Natural killer cell treated with Interleukin-12 subunit alpha and Interleukin-12 subunit beta and Interleukin-15 and Interleukin-18, amount 100 ng/mL, for 72 hours (primary cell): ENCODE measurements around the gene NCAM1. TPM values are rescaled to one million over a fixed set of nuclear protein-coding genes. Genes with fewer than 3 reads are reported as not detected.

Experiments used
- ATAC-seq, 2 donors: fragments of 150-1000 bp; cut with Tn5 transposase in 1 of 2; sonication (Bioruptor Pico), chemical (Tn5 transposase) in 1 of 2; 2 replicates each; pipeline ENCODE4 v1.10.0; 2021
- DNase-seq: peaks from one replicate; pipeline ENCODE4 v3.0.0; 2022; ENCODE audit warnings: low spot score
- H3K27ac Mint-ChIP-seq, 2 donors: 1 replicate in 1 of 2; 2 replicates in 1 of 2; pipeline ENCODE4 v1.8.0; 2022; ENCODE audit warnings: mixed read lengths in 2 of 2, mild to moderate bottlenecking in 1 of 2, moderate library complexity in 1 of 2
- H3K27me3 Mint-ChIP-seq, 2 donors: 1 replicate in 1 of 2; 2 replicates in 1 of 2; pipeline ENCODE4 v1.8.0; 2022; ENCODE audit warnings: mixed read lengths in 2 of 2
- H3K36me3 Mint-ChIP-seq: one replicate; pipeline ENCODE4 v1.8.0; 2022; ENCODE audit warnings: mixed read lengths
- H3K4me1 Mint-ChIP-seq, 2 donors: 1 replicate in 1 of 2; 2 replicates in 1 of 2; pipeline ENCODE4 v1.8.0; 2022; ENCODE audit warnings: low read depth in 2 of 2, mixed read lengths in 2 of 2, mild to moderate bottlenecking in 1 of 2
- H3K4me3 Mint-ChIP-seq: one replicate; pipeline ENCODE4 v1.8.0; 2022; ENCODE audit warnings: mixed read lengths
- H3K9me3 Mint-ChIP-seq: 2 replicates; pipeline ENCODE4 v1.8.0; 2022; ENCODE audit warnings: mixed read lengths
- total RNA-seq, 2 donors: library from RNA; stranded (reverse); gene quantifications; one replicate each; pipeline ENCODE4 v1.2.3, GENCODE V29; 2022

Gene NCAM1
- total RNA-seq, 2 donors from 2014 or later, result 54.2 to 65.7 TPM

- DNase-seq (no peak), ATAC-seq (no peak)
- Mint-ChIP-seq H3K4me3 (no peak overlapping the region), H3K27ac (no peak overlapping the region), H3K27me3 (no peaks in the 10 kb centered on the region), H3K36me3 (no peaks in the 10 kb centered on the region), H3K4me1 (peaks cover 1 to 5% of the 10 kb centered on the region in 2 donors), H3K9me3 (no peaks in the 10 kb centered on the region)
Measured at GRCh38 chr11:113255741-113256140, 294.5 kb downstream of the NCAM1 start.

GRCh38 chr11:113256431-113257202, 295.4 kb downstream of the NCAM1 start:
- Mint-ChIP-seq H3K4me3 (no peak overlapping the region), H3K36me3 (no peaks in the 10 kb centered on the region), H3K27ac (no peak overlapping the region), H3K4me1 (peaks cover 10 to 12% of the 10 kb centered on the region in 2 donors), H3K27me3 (no peaks in the 10 kb centered on the region), H3K9me3 (no peaks in the 10 kb centered on the region)
- DNase-seq (no peak), ATAC-seq (no peak)

- Mint-ChIP-seq H3K27ac (no peak overlapping the region), H3K9me3 (no peaks in the 10 kb centered on the region), H3K4me1 (peaks cover 24 to 28% of the 10 kb centered on the region in 2 donors), H3K27me3 (no peaks in the 10 kb centered on the region), H3K4me3 (no peak overlapping the region), H3K36me3 (no peaks in the 10 kb centered on the region)
- DNase-seq (no peak), ATAC-seq (no peak)
Measured at GRCh38 chr11:113260096-113260425, 298.8 kb downstream of the NCAM1 start.

GRCh38 chr11:113260541-113260940, 299.3 kb downstream of the NCAM1 start:
- DNase-seq (no peak), ATAC-seq (no peak)
- Mint-ChIP-seq H3K9me3 (no peaks in the 10 kb centered on the region), H3K27ac (no peak overlapping the region), H3K4me3 (no peak overlapping the region), H3K36me3 (no peaks in the 10 kb centered on the region), H3K4me1 (peaks cover 24 to 28% of the 10 kb centered on the region in 2 donors), H3K27me3 (no peaks in the 10 kb centered on the region)

GRCh38 chr11:113261709-113262475, 300.7 kb downstream of the NCAM1 start:
- peak overlapping the region in 1 of 2 donors; percentile 9 for H3K27ac Mint-ChIP-seq
- H3K9me3 Mint-ChIP-seq, result no peaks in the 10 kb centered on the region
- no peaks in the 10 kb centered on the region for H3K27me3 Mint-ChIP-seq
- DNase-seq (no peak), ATAC-seq (peak; percentile 48 to 57)
- H3K36me3 Mint-ChIP-seq, result no peaks in the 10 kb centered on the region
- H3K4me3 Mint-ChIP-seq, result peak overlapping the region; percentile 52
- H3K4me1 Mint-ChIP-seq, result peaks cover 24 to 28% of the 10 kb centered on the region in 2 donors

GRCh38 chr11:113262594-113262993, 301.4 kb downstream of the NCAM1 start:
- no peak for ATAC-seq
- Mint-ChIP-seq H3K9me3 (no peaks in the 10 kb centered on the region), H3K27me3 (no peaks in the 10 kb centered on the region), H3K4me1 (peaks cover 24 to 28% of the 10 kb centered on the region in 2 donors), H3K36me3 (no peaks in the 10 kb centered on the region), H3K27ac (peak overlapping the region in 1 of 2 donors; percentile 9), H3K4me3 (peak overlapping the region; percentile 52)
- DNase-seq, result no peak

GRCh38 chr11:113263458-113264259, 302.4 kb downstream of the NCAM1 start:
- DNase-seq (no peak), ATAC-seq (no peak)
- H3K36me3 Mint-ChIP-seq, result no peaks in the 10 kb centered on the region
- no peak overlapping the region for H3K4me3 Mint-ChIP-seq
- H3K27ac Mint-ChIP-seq, result peak overlapping the region in 1 of 2 donors; percentile 35
- H3K27me3 Mint-ChIP-seq, result no peaks in the 10 kb centered on the region
- no peaks in the 10 kb centered on the region for H3K9me3 Mint-ChIP-seq
- H3K4me1 Mint-ChIP-seq, result peaks cover 24 to 28% of the 10 kb centered on the region in 2 donors

GRCh38 chr11:113265362-113265761, 304.1 kb downstream of the NCAM1 start:
- Mint-ChIP-seq H3K9me3 (no peaks in the 10 kb centered on the region), H3K36me3 (no peaks in the 10 kb centered on the region), H3K27ac (no peak overlapping the region), H3K4me3 (no peak overlapping the region), H3K4me1 (peaks cover 24 to 29% of the 10 kb centered on the region in 2 donors), H3K27me3 (no peaks in the 10 kb centered on the region)
- ATAC-seq (no peak), DNase-seq (no peak)

- ATAC-seq (no peak), DNase-seq (no peak)
- peaks cover 5 to 10% of the 10 kb centered on the region in 2 donors for H3K4me1 Mint-ChIP-seq
- H3K27me3 Mint-ChIP-seq, result no peaks in the 10 kb centered on the region
- no peaks in the 10 kb centered on the region for H3K36me3 Mint-ChIP-seq
- H3K9me3 Mint-ChIP-seq, result no peaks in the 10 kb centered on the region
- no peak overlapping the region for H3K27ac Mint-ChIP-seq
- no peak overlapping the region for H3K4me3 Mint-ChIP-seq
Measured at GRCh38 chr11:113267493-113267892, 306.3 kb downstream of the NCAM1 start.

GRCh38 chr11:113269096-113269495, 307.9 kb downstream of the NCAM1 start:
- Mint-ChIP-seq H3K4me1 (peaks cover 0 to 2% of the 10 kb centered on the region in 2 donors), H3K27me3 (no peaks in the 10 kb centered on the region), H3K9me3 (no peaks in the 10 kb centered on the region), H3K36me3 (no peaks in the 10 kb centered on the region), H3K27ac (no peak overlapping the region), H3K4me3 (no peak overlapping the region)
- ATAC-seq, result no peak
- DNase-seq, result no peak

- Mint-ChIP-seq H3K27ac (no peak overlapping the region), H3K4me3 (no peak overlapping the region), H3K27me3 (no peaks in the 10 kb centered on the region), H3K9me3 (no peaks in the 10 kb centered on the region), H3K4me1 (peaks cover 0 to 2% of the 10 kb centered on the region in 2 donors), H3K36me3 (no peaks in the 10 kb centered on the region)
- ATAC-seq, result no peak
- DNase-seq, result no peak
Measured at GRCh38 chr11:113269636-113270035, 308.4 kb downstream of the NCAM1 start.

- Mint-ChIP-seq H3K4me3 (no peak overlapping the region), H3K27me3 (no peaks in the 10 kb centered on the region), H3K36me3 (no peaks in the 10 kb centered on the region), H3K4me1 (peaks cover 0 to 2% of the 10 kb centered on the region in 2 donors), H3K9me3 (no peaks in the 10 kb centered on the region), H3K27ac (no peak overlapping the region)
- DNase-seq, result no peak
- no peak for ATAC-seq
Measured at GRCh38 chr11:113270080-113270479, 308.9 kb downstream of the NCAM1 start.

- peaks cover 6% of the 10 kb centered on the region for H3K36me3 Mint-ChIP-seq
- DNase-seq, result no peak
- peaks cover 0 to 2% of the 10 kb centered on the region in 2 donors for H3K4me1 Mint-ChIP-seq
- H3K4me3 Mint-ChIP-seq, result no peak overlapping the region
- H3K27ac Mint-ChIP-seq, result no peak overlapping the region
- no peaks in the 10 kb centered on the region for H3K9me3 Mint-ChIP-seq
- no peak for ATAC-seq
- H3K27me3 Mint-ChIP-seq, result no peaks in the 10 kb centered on the region
Measured at GRCh38 chr11:113271551-113272245, 310.5 kb downstream of the NCAM1 start.
